ENCODE data around the gene VWA5A.
"Not testable (repeated sequence)": the region's sequence is repeated elsewhere in the genome, so short reads cannot be mapped to it uniquely, and the experiment has no call there.

VWA5A gene

DNA sequence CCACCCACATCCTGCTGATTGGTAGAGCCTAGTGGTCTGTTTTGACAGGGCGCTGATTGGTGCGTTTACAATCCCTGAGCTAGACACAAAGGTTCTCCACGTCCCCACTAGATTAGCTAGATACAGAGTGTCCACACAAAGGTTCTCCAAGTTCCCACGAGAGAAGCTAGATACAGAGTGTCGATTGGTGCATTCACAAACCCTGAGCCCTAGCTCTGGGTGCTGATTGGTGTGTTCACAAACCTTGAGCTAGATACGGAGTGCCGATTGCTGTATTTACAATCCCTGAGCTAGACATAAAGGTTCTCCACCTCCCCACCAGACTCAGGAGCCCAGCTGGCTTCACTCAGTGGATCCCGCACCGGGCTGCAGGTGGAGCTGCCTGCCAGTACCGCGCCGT, 55.1 kb downstream of the VWA5A start:
- not testable (repeated sequence) for H3K4me1 Mint-ChIP-seq; H3K36me3 Mint-ChIP-seq (ENCODE audit: low read depth); H3K4me3 Mint-ChIP-seq; DNase-seq; H3K27ac Mint-ChIP-seq; ATAC-seq; H3K9me3 Mint-ChIP-seq
- peaks cover 10% of the 10 kb centered on the region for H3K27me3 Mint-ChIP-seq

DNA sequence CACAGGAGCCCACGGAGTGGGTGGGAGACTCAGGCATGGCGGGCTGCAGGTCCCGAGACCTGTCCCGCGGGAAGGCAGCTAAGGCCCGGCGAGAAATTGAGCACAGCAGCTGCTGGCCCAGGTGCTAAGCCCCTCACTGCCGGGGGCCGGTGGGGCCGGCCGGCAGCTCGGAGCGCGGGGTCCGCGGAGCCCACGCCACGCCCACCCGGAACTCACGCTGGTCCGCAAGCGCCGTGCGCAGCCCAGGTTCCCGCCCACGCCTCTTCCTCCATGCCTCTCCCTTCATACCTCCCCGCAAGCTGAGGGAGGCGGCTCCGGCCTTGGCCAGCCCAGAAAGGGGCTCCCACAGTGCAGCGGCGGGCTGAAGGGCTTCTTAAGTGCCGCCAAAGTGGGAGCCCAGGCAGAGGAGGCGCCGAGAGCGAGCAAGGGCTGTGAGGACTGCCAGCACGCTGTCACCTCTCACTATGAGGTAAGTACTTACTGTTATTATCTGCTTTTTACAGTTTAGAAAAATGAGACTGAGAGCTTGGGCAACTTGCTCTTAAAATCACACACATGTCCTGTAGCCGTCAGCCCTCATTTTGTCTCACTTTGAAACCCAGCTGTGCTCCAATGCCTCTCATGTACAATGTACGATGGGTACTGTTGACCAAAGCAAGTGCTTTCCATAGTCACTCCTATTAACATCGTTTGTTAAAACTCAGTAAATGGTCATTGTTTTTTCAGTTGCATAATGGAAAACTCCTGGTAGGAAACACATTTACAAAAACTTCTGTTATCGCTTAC, 55.7 kb downstream of the VWA5A start:
- peaks cover 12% of the 10 kb centered on the region for H3K27me3 Mint-ChIP-seq
- no peaks in the 10 kb centered on the region for H3K9me3 Mint-ChIP-seq
- ATAC-seq, result no peak
- no peak overlapping the region for H3K4me3 Mint-ChIP-seq
- H3K27ac Mint-ChIP-seq, result no peak overlapping the region
- H3K36me3 Mint-ChIP-seq (ENCODE audit: low read depth), result no peaks in the 10 kb centered on the region
- H3K4me1 Mint-ChIP-seq, result no peaks in the 10 kb centered on the region
- DNase-seq, result no peak

DNA sequence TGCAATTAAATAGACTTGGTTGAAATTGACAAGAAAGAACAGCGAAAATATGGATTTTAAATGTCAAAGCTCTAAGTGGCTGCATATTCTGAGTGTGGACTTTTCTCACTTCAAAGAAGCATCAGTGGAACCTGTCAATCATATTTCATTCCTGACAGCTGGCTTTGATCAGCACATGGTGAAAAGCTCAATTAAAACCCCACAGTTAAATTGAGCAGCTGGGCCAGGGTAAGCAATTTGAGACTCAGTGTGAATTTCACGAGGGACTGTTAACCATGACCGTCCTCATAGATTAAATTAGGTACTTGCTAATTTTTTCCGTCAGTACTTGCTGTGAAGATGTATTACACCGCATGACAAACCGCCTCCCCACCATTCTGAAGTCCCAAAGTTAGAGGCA, 56.9 kb downstream of the VWA5A start:
- ATAC-seq (no peak), DNase-seq (no peak)
- H3K27me3 Mint-ChIP-seq, result peaks cover 9% of the 10 kb centered on the region
- H3K9me3 Mint-ChIP-seq, result no peaks in the 10 kb centered on the region
- no peak overlapping the region for H3K4me3 Mint-ChIP-seq
- H3K36me3 Mint-ChIP-seq (ENCODE audit: low read depth), result no peaks in the 10 kb centered on the region
- H3K27ac Mint-ChIP-seq, result no peak overlapping the region
- no peaks in the 10 kb centered on the region for H3K4me1 Mint-ChIP-seq

DNA sequence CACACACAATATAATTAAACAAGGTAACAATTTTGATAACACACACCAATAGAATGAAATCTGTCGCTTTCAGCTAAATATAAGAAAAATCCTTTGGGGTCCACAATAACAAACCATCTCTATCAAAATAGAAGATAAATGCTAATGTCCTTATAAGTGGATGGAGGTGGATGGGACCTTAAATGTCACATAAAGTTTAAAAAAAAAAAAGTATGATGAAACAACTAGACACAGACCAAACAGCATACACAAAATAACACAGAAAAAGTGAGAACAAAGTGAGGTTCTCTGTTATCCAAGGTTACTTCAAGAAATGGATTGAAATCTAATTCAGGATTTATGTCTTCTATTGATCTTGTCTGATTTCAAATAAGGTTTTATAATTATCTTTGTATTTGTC, 57.3 kb downstream of the VWA5A start:
- H3K4me3 Mint-ChIP-seq, result no peak overlapping the region
- peaks cover 4% of the 10 kb centered on the region for H3K27me3 Mint-ChIP-seq
- DNase-seq, result no peak
- no peaks in the 10 kb centered on the region for H3K36me3 Mint-ChIP-seq (ENCODE audit: low read depth)
- H3K27ac Mint-ChIP-seq, result no peak overlapping the region
- no peaks in the 10 kb centered on the region for H3K9me3 Mint-ChIP-seq
- H3K4me1 Mint-ChIP-seq, result no peaks in the 10 kb centered on the region
- ATAC-seq, result no peak

DNA sequence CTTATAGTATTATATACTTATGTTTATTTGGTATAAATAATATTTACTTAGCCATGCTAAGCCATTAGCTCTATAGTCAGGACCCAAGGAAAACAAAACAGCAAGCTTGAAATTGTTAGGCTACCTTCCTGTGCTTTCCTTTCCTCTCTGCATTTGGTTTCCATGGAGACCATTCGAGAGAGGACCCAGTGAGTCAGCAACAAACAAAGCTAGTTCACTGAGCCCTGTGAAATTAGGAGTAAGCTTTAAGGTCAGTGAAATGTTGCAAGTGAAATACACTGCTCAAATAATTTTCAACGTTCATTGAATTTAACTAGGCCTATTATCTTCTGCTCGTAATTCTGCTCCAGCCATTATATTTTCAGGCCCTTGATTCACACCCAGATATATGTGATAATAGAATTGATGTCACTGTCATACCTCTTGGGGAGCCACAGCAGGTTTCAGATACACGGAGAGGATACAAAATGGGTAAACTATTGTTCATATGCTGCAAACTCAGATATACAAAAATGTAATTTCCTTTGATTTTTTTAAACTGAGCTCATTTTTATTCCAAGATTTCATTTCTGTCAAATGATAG, 58.8 kb downstream of the VWA5A start:
- ATAC-seq (no peak), DNase-seq (no peak)
- H3K4me3 Mint-ChIP-seq, result no peak overlapping the region
- H3K27ac Mint-ChIP-seq, result no peak overlapping the region
- no peaks in the 10 kb centered on the region for H3K36me3 Mint-ChIP-seq (ENCODE audit: low read depth)
- peaks cover 3% of the 10 kb centered on the region for H3K27me3 Mint-ChIP-seq
- H3K4me1 Mint-ChIP-seq, result no peaks in the 10 kb centered on the region
- no peaks in the 10 kb centered on the region for H3K9me3 Mint-ChIP-seq

DNA sequence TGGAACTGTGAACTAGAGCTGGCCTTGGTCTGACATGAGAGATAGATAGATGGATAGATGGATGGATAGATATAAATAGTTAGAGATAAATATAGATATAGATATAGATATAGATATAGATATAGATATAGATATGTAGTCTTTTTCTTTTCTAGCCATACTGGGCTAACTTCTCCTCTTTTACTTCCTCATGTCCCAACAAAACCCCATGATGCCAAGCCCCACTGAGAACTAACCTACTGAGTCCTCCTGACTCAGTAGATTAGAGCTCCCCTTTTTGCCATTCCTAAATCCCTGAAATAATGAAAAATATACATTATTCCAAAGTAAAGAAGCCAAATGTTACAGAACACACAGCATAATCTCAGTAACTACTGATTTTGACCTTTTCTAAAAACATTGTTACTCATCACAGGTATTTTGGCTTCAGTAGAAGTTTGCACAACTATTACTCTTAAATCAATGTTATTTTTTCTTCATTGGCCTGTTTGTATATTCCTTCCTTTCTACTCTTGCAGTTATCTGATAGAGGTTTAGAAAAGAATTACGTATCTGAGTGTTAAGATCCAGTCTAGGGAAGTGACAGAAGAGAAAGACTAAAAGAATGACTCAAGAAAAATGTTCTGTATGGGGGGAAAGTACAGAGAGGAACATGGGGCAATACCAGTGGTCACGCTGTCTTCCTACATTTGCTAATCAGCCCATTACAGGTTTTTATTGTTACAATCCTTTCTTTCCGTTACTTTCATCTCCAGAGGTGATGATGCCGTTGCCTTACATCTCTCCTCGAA, 61.9 kb downstream of the VWA5A start:
- DNase-seq (no peak), ATAC-seq (no peak)
- Mint-ChIP-seq H3K4me1 (no peaks in the 10 kb centered on the region), H3K27ac (no peak overlapping the region), H3K4me3 (no peak overlapping the region), H3K9me3 (no peaks in the 10 kb centered on the region), H3K36me3 (ENCODE audit: low read depth) (no peaks in the 10 kb centered on the region), H3K27me3 (peaks cover 2% of the 10 kb centered on the region)

DNA sequence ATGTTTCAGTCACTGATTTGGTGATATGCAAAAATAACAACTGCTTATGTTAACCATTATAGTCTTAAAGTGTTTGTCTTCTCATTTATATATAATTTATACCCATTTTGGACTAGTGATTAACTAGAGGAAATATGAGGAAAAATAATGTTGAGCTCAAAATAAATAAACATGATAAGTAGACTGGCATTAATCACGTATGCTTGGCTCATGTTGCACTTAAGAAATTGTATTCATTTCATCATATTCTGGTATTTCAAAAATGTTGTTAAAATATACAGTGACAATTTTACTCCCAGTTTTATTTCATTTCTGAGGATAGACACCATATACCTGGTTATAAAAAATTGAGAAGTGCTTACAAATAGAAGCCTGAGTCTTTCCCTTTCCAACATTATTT, 64.1 kb downstream of the VWA5A start:
- H3K27ac Mint-ChIP-seq, result no peak overlapping the region
- H3K36me3 Mint-ChIP-seq (ENCODE audit: low read depth), result no peaks in the 10 kb centered on the region
- no peaks in the 10 kb centered on the region for H3K4me1 Mint-ChIP-seq
- peaks cover 2% of the 10 kb centered on the region for H3K27me3 Mint-ChIP-seq
- no peak overlapping the region for H3K4me3 Mint-ChIP-seq
- ATAC-seq (no peak), DNase-seq (no peak)
- no peaks in the 10 kb centered on the region for H3K9me3 Mint-ChIP-seq

DNA sequence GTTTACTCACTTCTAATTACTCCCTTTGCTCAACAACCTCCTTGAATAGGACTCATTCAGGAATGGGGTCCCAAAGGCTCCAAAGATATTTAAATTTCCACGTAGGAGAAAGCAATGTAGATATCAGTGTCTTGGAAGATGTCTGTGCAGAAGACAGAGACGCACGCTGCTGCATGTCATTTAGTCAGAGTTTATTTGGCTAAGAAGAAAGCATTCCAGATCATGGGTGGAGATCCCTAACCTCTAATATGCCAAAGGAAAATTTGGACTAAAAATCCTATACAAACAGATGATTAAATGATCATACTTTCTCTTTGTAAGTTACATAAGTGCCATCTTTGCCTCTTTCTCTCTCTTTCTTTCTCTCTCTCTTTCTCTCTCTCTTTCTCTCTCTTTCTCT, 67.8 kb downstream of the VWA5A start, which contains the start of gene OR10D3:
TSS of gene OR10D3 (plus strand) at position 278 of the 400 bp plus-strand sequence. CDS start 1,925 bp downstream, outside the sequence.
- H3K4me1 Mint-ChIP-seq, result no peaks in the 10 kb centered on the region
- peaks cover 6% of the 10 kb centered on the region for H3K27me3 Mint-ChIP-seq
- H3K4me3 Mint-ChIP-seq, result no peak within 1 kb of the TSS

DNA sequence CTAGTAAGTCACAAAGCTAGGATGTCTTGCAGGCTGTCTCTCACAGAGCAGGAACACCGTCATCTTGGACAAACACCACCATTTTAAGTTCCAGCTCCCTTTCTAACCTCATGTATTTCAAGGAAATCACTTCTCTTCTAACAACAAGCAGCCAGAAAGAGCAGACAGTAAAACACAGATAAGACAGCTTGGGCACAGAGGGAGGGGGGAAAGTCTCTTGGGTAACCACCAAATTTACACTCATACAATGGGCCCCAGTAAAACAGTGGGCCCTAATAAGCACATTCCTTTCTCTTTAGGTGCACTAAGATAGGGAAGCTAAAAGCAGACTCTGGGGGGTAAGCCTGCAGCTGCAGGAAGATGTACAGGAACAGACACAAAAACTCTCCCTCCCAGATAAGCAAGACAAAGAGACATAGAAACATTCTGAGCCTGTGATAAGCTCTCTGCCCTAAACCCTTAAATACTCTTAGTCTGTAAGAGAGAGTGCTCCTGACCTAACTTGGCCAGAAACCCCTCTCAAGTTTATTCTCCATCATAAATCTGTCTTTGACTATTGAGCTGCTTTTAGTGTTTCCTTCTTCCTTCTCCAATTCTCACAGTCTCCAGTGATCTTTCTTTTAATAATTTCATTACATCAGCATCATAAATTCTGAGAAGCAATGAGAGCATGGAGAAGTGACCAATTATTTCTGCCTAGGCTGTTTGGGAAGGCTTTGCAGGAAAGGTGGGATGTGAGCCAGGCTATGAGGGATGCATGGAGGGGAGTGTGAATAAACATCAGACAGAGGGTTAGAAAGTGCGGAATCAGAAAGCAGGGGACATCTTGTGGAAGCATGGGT, 75.3 kb downstream of the VWA5A start:
- no peak for DNase-seq
- no peaks in the 10 kb centered on the region for H3K4me1 Mint-ChIP-seq
- no peak overlapping the region for H3K4me3 Mint-ChIP-seq
- no peak for ATAC-seq
- no peaks in the 10 kb centered on the region for H3K36me3 Mint-ChIP-seq (ENCODE audit: low read depth)
- no peak overlapping the region for H3K27ac Mint-ChIP-seq
- no peaks in the 10 kb centered on the region for H3K9me3 Mint-ChIP-seq
- H3K27me3 Mint-ChIP-seq, result peaks cover 11% of the 10 kb centered on the region

More for the DNA sequence above, 67.8 kb downstream of the VWA5A start, which contains the start of gene OR10D3:
- Mint-ChIP-seq H3K27ac (no peak within 1 kb of the TSS), H3K9me3 (no peaks in the 10 kb centered on the region), H3K36me3 (ENCODE audit: low read depth) (no peaks in the 10 kb centered on the region)
- DNase-seq (no peak), ATAC-seq (no peak)

DNA sequence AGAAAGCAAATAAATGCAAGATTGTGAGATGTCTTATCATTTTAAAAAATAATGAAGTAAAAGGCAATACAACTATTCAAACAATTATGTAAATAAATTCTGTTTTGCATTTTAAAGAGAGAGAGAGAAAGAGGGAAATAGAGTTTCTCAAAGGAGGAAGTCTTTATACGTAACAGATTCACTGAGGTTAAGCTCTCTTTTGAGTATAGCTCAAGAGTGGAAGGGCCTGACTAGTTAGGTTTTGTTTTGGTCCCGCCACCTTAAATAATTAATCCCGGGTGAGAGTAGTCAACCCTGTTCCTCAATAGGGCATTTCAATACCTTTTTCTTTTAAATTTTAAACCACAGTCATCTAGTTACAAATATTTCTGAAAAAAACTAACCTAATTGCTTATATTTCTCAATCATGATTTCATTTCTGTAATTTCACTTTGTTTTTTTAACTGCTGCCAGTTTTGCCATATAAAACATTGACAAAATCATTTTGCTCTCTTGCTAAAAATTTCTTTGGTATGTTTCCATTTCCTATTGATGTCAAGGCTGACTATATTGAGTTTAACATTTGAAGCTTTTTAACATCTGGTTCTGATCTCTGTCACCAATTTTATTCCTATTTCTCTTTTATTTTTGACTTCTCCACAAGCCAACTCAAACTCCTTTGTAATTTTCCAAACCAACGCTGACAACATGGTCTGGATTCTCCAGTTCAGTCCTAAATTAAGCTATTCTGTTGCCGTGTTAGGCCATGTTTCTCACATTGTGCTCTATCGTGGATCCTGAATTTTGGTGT, 78.2 kb downstream of the VWA5A start:
- DNase-seq (no peak), ATAC-seq (no peak)
- Mint-ChIP-seq H3K27ac (no peak overlapping the region), H3K4me3 (no peak overlapping the region), H3K36me3 (ENCODE audit: low read depth) (no peaks in the 10 kb centered on the region), H3K27me3 (peaks cover 12% of the 10 kb centered on the region), H3K9me3 (no peaks in the 10 kb centered on the region), H3K4me1 (no peaks in the 10 kb centered on the region)

DNA sequence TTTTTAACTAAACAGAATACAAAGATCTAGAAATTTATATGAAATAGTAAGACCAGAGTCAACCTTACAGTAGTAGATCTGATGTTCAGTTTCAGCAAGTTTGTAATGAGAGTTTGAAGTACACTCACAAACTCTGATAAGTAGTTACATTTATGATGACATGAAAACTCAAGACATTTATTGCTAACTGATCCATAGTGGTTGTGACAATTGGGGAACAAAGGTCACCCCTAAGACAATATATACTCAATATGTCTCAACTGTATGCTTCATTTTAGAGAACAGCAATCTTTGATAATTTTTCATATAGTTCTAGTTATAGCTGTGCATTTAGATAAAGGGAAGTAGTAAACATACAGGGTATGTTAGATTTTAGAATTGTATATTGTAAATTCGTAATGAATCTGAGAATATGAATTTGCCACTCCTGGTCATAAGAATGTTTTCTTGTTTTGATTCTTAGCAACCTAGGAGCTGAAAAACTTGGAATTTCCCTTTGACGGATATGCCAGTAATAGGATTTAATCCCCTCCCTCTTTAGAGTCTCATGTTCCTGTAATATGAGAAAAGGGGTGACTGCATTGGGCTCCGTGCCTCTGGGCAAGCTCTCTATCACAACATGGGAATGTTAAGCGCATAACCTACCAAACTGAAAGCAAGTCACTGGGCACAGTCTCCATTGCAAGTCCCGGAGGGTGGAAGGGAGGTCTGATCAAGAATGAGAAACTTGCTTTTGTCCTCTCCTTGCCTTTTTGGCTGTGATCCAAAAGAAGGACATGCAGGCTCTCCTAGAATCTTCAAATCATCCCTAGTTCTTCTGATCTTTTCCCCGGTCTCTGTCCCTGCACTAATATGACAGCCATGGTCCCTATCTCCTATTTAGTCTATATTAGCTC, 79.3 kb downstream of the VWA5A start:
- ATAC-seq (no peak), DNase-seq (no peak)
- Mint-ChIP-seq H3K27me3 (peaks cover 12% of the 10 kb centered on the region), H3K4me3 (no peak overlapping the region), H3K36me3 (ENCODE audit: low read depth) (no peaks in the 10 kb centered on the region), H3K9me3 (no peaks in the 10 kb centered on the region), H3K27ac (no peak overlapping the region), H3K4me1 (no peaks in the 10 kb centered on the region)

DNA sequence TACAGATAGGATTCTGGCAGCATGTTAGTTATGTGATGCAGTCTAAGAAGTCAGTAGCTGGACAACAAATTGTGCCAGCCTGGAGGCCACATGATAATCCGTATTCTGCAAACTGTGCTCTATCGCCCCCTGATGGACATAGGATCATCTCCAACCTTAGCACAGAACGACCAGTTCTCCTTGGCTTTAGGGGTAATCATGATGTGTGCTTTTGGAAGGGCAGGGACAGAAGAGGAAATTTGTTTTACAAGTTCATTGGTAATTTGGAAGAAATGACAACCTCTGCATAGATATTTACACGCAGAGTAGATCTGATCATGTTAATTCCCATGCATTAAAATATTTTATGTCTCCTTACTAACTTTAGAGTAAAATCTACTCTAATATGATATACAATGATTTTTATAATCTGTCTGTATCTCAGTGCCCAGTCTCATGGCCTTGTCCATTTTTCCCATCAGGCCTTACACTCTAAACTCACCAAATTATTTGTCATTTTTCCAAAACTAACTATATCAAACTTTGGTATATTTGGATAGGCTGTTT, 80.0 kb downstream of the VWA5A start:
- no peaks in the 10 kb centered on the region for H3K36me3 Mint-ChIP-seq (ENCODE audit: low read depth)
- peak; percentile 77 for ATAC-seq
- DNase-seq, result peak; percentile 44
- H3K27ac Mint-ChIP-seq, result no peak overlapping the region
- no peaks in the 10 kb centered on the region for H3K4me1 Mint-ChIP-seq
- no peak overlapping the region for H3K4me3 Mint-ChIP-seq
- H3K27me3 Mint-ChIP-seq, result peaks cover 15% of the 10 kb centered on the region
- H3K9me3 Mint-ChIP-seq, result no peaks in the 10 kb centered on the region
